Naive thymus-derived CD4-positive, alpha-beta T cell (primary cell): ENCODE data around the gene HNMT. TPM values are rescaled to one million over a fixed set of nuclear protein-coding genes. Genes with fewer than 3 reads are reported as not detected.

Experiments used
- ATAC-seq: fragments of 150-1000 bp; cut with Tn5 transposase; 2 replicates; pipeline ENCODE4 v1.10.0; 2021; ENCODE audit warnings: mild to moderate bottlenecking, moderate library complexity
- CTCF ChIA-PET: fragments of 350-600 bp; sonication (Branson Sonifier 250); formaldehyde crosslinking; loops from one replicate; lab custom pipeline; 2021; ENCODE audit warnings: antibody characterized with exemption; lab: Charles Lee
- POLR2A ChIA-PET: fragments of 350-600 bp; sonication (Branson Sonifier 250); formaldehyde crosslinking; loops from one replicate; lab custom pipeline; 2021; ENCODE audit warnings: antibody characterized with exemption, inconsistent platforms; lab: Charles Lee
- DNase-seq, 9 donors: peaks; one replicate each; pipeline versions ENCODE4 v3.0.0 to v3.0.0-alpha.2; 2020 to 2022; ENCODE audit warnings: mixed read lengths in 1 of 9
- H3K27ac ChIP-seq: one replicate; pipeline ENCODE4 v1.7.0; 2013; ENCODE audit warnings: mild to moderate bottlenecking, low read depth, low read length, moderate library complexity
- H3K27me3 ChIP-seq, 2 donors: one replicate each; pipeline ENCODE4 v1.7.0; 2013; ENCODE audit warnings: low read length in 2 of 2, mild to moderate bottlenecking in 2 of 2, moderate library complexity in 2 of 2; ENCODE audit not compliant: control insufficient read depth in 2 of 2, insufficient read depth in 2 of 2
- H3K36me3 ChIP-seq, 3 experiments: 1 replicate in 2 of 3; 2 replicates in 1 of 3; pipeline ENCODE4 v1.7.0; 2013; ENCODE audit warnings: low read length in 3 of 3, mild to moderate bottlenecking in 3 of 3, moderate library complexity in 1 of 3; ENCODE audit not compliant: insufficient read depth in 3 of 3, control insufficient read depth in 2 of 3
- H3K4me1 ChIP-seq, 2 donors: one replicate each; pipeline ENCODE4 v1.7.0; 2013; ENCODE audit warnings: low read length in 2 of 2, mild to moderate bottlenecking in 2 of 2, moderate library complexity in 1 of 2; ENCODE audit not compliant: control insufficient read depth in 2 of 2, insufficient read depth in 2 of 2
- H3K4me3 ChIP-seq: 2 replicates; pipeline ENCODE4 v1.7.0; 2013; ENCODE audit warnings: mild to moderate bottlenecking, low read length
- H3K9me3 ChIP-seq, 3 experiments: 1 replicate in 2 of 3; 2 replicates in 1 of 3; pipeline ENCODE4 v1.7.0; 2013; ENCODE audit warnings: low read length in 3 of 3; ENCODE audit not compliant: control insufficient read depth in 2 of 3
- H3K27ac Mint-ChIP-seq, 9 donors: one replicate each; pipeline ENCODE4 v1.8.0; 2020 to 2022; ENCODE audit warnings: mixed read lengths in 9 of 9, mild to moderate bottlenecking in 8 of 9, moderate library complexity in 5 of 9, inconsistent platforms in 2 of 9
- H3K27me3 Mint-ChIP-seq, 5 donors: one replicate each; pipeline ENCODE4 v1.8.0; 2021 to 2022; ENCODE audit warnings: mixed read lengths in 5 of 5, mild to moderate bottlenecking in 1 of 5
- H3K36me3 Mint-ChIP-seq, 5 donors: one replicate each; pipeline ENCODE4 v1.8.0; 2020 to 2022; ENCODE audit warnings: mixed read lengths in 5 of 5, mild to moderate bottlenecking in 3 of 5, inconsistent platforms in 1 of 5
- H3K4me1 Mint-ChIP-seq, 7 donors: one replicate each; pipeline ENCODE4 v1.8.0; 2020 to 2022; ENCODE audit warnings: mixed read lengths in 7 of 7, mild to moderate bottlenecking in 3 of 7, inconsistent platforms in 1 of 7
- H3K4me3 Mint-ChIP-seq, 10 donors: one replicate each; pipeline ENCODE4 v1.8.0; 2020 to 2022; ENCODE audit warnings: mild to moderate bottlenecking in 10 of 10, mixed read lengths in 10 of 10, moderate library complexity in 6 of 10, inconsistent platforms in 2 of 10
- H3K9me3 Mint-ChIP-seq, 11 donors: one replicate each; pipeline ENCODE4 v1.8.0; 2020 to 2022; ENCODE audit warnings: mixed read lengths in 11 of 11, mild to moderate bottlenecking in 4 of 11, inconsistent platforms in 1 of 11, moderate library complexity in 1 of 11
- intact Hi-C, 2 donors: fragments of 100-400 bp; cut with micrococcal nuclease; formaldehyde crosslinking; loops; one replicate each; pipeline ENCODE4 v1.15.1; 2023
- polyA plus RNA-seq, 2 donors: library from polyadenylated mRNA; unstranded; fragments of 300-500 nt; fragmentation: Illumina TruSeq; gene quantifications; one replicate each; pipeline ENCODE4 v1.2.3, GENCODE V29; 2021
- total RNA-seq, 6 experiments: library from RNA in 5 of 6; stranded (reverse) in 5 of 6; gene quantifications; 1 replicate in 5 of 6; 2 replicates in 1 of 6; pipeline ENCODE4 v1.2.3 and lab custom pipeline; 2021 to 2026

Gene HNMT
- total and polyA plus RNA-seq, 7 experiments from 2014 or later, result 1.1 to 7.5 (median 1.7) TPM; not detected in 3

DNA sequence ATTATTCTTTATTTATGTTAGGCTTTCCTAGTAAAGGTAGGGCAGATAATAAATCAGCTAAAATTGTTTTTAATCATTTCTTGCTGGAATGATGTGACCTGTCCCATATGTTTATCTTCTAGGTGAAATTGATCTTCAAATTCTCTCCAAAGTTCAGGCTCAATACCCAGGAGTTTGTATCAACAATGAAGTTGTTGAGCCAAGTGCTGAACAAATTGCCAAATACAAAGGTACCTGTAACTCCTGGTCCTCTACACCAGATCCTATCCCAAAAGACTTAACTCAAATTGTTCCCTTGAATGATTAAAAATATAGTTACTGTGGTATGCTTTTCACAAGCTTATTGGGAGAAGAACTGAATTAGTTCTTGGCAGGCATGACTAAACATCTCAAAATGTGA is 36.5 kb downstream of the HNMT start:
- DNase-seq (no peak), ATAC-seq (no peak)
- no peaks in the 10 kb centered on the region for H3K36me3 ChIP-seq
- H3K27ac Mint-ChIP-seq, result no peak overlapping the region
- no peaks in the 10 kb centered on the region for H3K9me3 ChIP-seq
- no peak overlapping the region for H3K4me3 Mint-ChIP-seq
- H3K4me3 ChIP-seq, result no peak overlapping the region
- no peak overlapping the region for H3K27ac ChIP-seq
- H3K27me3 Mint-ChIP-seq, result peaks cover 0 to 4% (median 0%) of the 10 kb centered on the region in 5 donors
- CTCF ChIA-PET, result no interaction called here
- H3K9me3 Mint-ChIP-seq, result peaks cover 0 to 5% (median 0%) of the 10 kb centered on the region in 11 donors
- no peaks in the 10 kb centered on the region for H3K36me3 Mint-ChIP-seq
- H3K4me1 ChIP-seq, result no peaks in the 10 kb centered on the region
- intact Hi-C loops, result no loop called here
- H3K27me3 ChIP-seq, result no peaks in the 10 kb centered on the region
- POLR2A ChIA-PET, result no interaction called here
- H3K4me1 Mint-ChIP-seq, result no peaks in the 10 kb centered on the region

DNA sequence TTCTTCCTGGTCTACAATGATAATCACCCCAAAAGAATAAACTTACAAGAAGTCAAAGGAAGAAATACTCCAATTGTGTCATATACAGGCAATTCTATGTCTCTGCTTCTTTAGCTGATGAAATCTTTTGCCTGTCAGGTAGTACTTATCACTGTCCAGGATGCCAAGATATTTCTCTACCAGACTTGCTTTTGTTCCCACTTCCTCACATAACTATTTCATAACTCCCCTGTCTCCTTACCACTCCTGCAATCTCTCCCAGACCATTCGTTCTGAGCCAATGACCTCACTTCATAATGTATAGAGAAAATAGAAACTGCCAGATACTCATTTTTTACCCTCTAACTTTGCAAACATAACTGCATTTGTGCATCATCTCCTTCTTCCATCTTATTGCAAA is 39.1 kb downstream of the HNMT start:
- no peak overlapping the region for H3K4me3 ChIP-seq
- no peak overlapping the region for H3K27ac ChIP-seq
- H3K4me1 ChIP-seq, result no peaks in the 10 kb centered on the region
- no peak overlapping the region for H3K4me3 Mint-ChIP-seq
- intact Hi-C loops, result no loop called here
- H3K36me3 Mint-ChIP-seq, result peaks cover 0 to 5% (median 0%) of the 10 kb centered on the region in 5 donors
- H3K27ac Mint-ChIP-seq, result no peak overlapping the region
- POLR2A ChIA-PET, result no interaction called here
- H3K27me3 Mint-ChIP-seq, result peaks cover 0 to 9% (median 0%) of the 10 kb centered on the region in 5 donors
- ATAC-seq (no peak), DNase-seq (no peak)
- H3K36me3 ChIP-seq, result no peaks in the 10 kb centered on the region
- no peaks in the 10 kb centered on the region for H3K27me3 ChIP-seq
- no peaks in the 10 kb centered on the region for H3K9me3 ChIP-seq
- peaks cover 0 to 8% (median 0%) of the 10 kb centered on the region in 11 donors for H3K9me3 Mint-ChIP-seq
- CTCF ChIA-PET, result interaction anchor here (0.6 kb wide), 1 partner anchor 63 kb away, joined by 4 read pairs; no protein-coding TSS in a partner anchor
- no peaks in the 10 kb centered on the region for H3K4me1 Mint-ChIP-seq

DNA sequence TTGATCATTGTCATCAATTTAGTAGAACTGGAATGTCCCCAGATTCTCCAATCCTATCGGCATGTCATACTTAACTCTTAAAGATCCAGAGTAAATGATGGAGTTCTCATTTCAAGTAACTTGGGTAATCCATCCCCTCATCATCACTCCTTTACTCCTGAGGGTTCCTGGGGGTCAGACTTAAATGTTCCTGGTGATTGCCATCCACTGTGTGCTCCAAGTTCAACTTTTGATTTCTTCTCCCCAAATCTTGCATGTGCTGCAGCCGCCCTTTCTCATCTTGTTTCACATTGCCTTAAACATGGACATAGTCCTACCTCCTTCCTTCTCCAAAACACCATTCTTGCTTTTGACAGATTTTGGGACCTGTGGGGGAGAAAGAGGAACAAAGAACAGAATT is 43.2 kb downstream of the HNMT start:
- no peak overlapping the region for H3K27ac ChIP-seq
- ATAC-seq (no peak), DNase-seq (no peak)
- Mint-ChIP-seq H3K4me1 (peaks cover 0 to 1% (median 0%) of the 10 kb centered on the region in 7 donors), H3K9me3 (peaks cover 0 to 12% (median 0%) of the 10 kb centered on the region in 11 donors), H3K27me3 (peaks cover 0 to 14% (median 0%) of the 10 kb centered on the region in 5 donors), H3K27ac (no peak overlapping the region), H3K4me3 (no peak overlapping the region), H3K36me3 (peaks cover 0 to 5% (median 0%) of the 10 kb centered on the region in 5 donors)
- H3K9me3 ChIP-seq, result no peaks in the 10 kb centered on the region
- no peaks in the 10 kb centered on the region for H3K4me1 ChIP-seq
- no peaks in the 10 kb centered on the region for H3K27me3 ChIP-seq
- CTCF ChIA-PET, result no interaction called here
- POLR2A ChIA-PET, result no interaction called here
- H3K4me3 ChIP-seq, result no peak overlapping the region
- intact Hi-C loops, result no loop called here
- no peaks in the 10 kb centered on the region for H3K36me3 ChIP-seq

DNA sequence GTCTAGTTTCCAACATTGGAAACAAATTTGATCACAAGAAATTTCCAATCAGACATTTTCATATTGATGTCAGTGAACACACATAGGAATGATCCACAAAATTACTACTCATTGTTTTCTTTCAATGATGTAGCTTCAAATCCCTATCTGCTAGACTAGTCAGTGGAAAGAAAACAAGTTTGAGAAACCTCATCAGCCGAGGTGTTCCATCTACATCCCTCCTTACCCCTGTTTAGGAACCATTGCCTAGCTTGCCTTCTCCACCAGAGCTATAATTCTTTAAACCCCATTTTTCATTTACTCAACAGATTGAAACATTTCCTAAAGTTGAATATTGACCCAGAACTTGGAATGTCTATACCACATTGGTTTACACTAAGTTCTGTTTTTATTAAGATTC is 45.3 kb downstream of the HNMT start:
- H3K9me3 Mint-ChIP-seq, result peaks cover 0 to 12% (median 0%) of the 10 kb centered on the region in 11 donors
- no peak overlapping the region for H3K4me3 ChIP-seq
- peaks cover 0 to 14% (median 0%) of the 10 kb centered on the region in 5 donors for H3K27me3 Mint-ChIP-seq
- H3K27ac ChIP-seq, result no peak overlapping the region
- DNase-seq (no peak), ATAC-seq (no peak)
- H3K36me3 Mint-ChIP-seq, result peaks cover 0 to 5% (median 0%) of the 10 kb centered on the region in 5 donors
- H3K36me3 ChIP-seq, result no peaks in the 10 kb centered on the region
- ChIA-PET POLR2A (no interaction called here), CTCF (interaction anchor here (0.6 kb wide), 2 partner anchors 19 to 431 kb away, joined by 3 read pairs; no protein-coding TSS in a partner anchor)
- no peaks in the 10 kb centered on the region for H3K9me3 ChIP-seq
- H3K4me1 ChIP-seq, result no peaks in the 10 kb centered on the region
- H3K27me3 ChIP-seq, result no peaks in the 10 kb centered on the region
- H3K4me3 Mint-ChIP-seq, result no peak overlapping the region
- intact Hi-C loops, result no loop called here
- H3K4me1 Mint-ChIP-seq, result peaks cover 0 to 1% (median 0%) of the 10 kb centered on the region in 7 donors
- no peak overlapping the region for H3K27ac Mint-ChIP-seq

DNA sequence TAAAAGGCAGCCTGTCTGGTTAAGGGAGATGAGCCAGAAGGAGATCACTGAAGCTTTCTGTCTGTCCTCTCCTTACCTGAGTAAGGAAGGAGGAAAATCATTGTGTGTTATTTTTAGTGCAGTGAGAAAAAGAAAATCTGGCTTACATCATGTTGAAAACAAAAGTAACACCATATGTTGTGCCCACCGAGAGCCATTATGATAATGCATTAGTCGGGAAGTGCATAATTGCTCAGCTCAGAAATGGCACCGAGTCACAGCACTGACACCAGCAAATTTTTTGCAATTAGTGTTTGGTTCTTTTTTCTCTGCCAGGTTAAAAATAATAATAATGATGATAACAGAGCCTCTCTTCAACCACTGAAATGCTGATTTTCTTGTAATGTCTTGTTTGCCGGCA is 46.6 kb downstream of the HNMT start:
- H3K27me3 Mint-ChIP-seq, result peaks cover 0 to 16% (median 0%) of the 10 kb centered on the region in 5 donors
- no peak overlapping the region for H3K27ac Mint-ChIP-seq
- H3K4me1 Mint-ChIP-seq, result peaks cover 0 to 1% (median 0%) of the 10 kb centered on the region in 7 donors
- CTCF ChIA-PET, result no interaction called here
- peaks cover 0 to 12% (median 0%) of the 10 kb centered on the region in 11 donors for H3K9me3 Mint-ChIP-seq
- Histone ChIP-seq H3K27me3 (no peaks in the 10 kb centered on the region), H3K4me3 (no peak overlapping the region), H3K27ac (no peak overlapping the region), H3K36me3 (no peaks in the 10 kb centered on the region), H3K4me1 (no peaks in the 10 kb centered on the region), H3K9me3 (no peaks in the 10 kb centered on the region)
- peaks cover 0 to 5% (median 0%) of the 10 kb centered on the region in 5 donors for H3K36me3 Mint-ChIP-seq
- DNase-seq, result no peak
- POLR2A ChIA-PET, result no interaction called here
- H3K4me3 Mint-ChIP-seq, result no peak overlapping the region
- intact Hi-C loops, result no loop called here
- ATAC-seq, result no peak

GRCh38 chr2:138012082-138012481 is 47.8 kb downstream of the HNMT start:
- Mint-ChIP-seq H3K9me3 (peaks cover 0 to 12% (median 0%) of the 10 kb centered on the region in 11 donors), H3K36me3 (peaks cover 0 to 5% (median 0%) of the 10 kb centered on the region in 5 donors), H3K4me1 (peaks cover 0 to 1% (median 0%) of the 10 kb centered on the region in 7 donors), H3K27ac (no peak overlapping the region), H3K27me3 (peaks cover 0 to 18% (median 0%) of the 10 kb centered on the region in 5 donors), H3K4me3 (no peak overlapping the region)
- H3K27me3 ChIP-seq, result no peaks in the 10 kb centered on the region
- H3K4me3 ChIP-seq, result no peak overlapping the region
- intact Hi-C loops, result no loop called here
- no peak for DNase-seq
- ChIA-PET POLR2A (no interaction called here), CTCF (interaction anchor here (0.7 kb wide), 1 partner anchor 56 kb away, joined by 4 read pairs; no protein-coding TSS in a partner anchor)
- ATAC-seq, result no peak
- H3K27ac ChIP-seq, result no peak overlapping the region
- H3K9me3 ChIP-seq, result no peaks in the 10 kb centered on the region
- no peaks in the 10 kb centered on the region for H3K36me3 ChIP-seq
- H3K4me1 ChIP-seq, result no peaks in the 10 kb centered on the region

DNA sequence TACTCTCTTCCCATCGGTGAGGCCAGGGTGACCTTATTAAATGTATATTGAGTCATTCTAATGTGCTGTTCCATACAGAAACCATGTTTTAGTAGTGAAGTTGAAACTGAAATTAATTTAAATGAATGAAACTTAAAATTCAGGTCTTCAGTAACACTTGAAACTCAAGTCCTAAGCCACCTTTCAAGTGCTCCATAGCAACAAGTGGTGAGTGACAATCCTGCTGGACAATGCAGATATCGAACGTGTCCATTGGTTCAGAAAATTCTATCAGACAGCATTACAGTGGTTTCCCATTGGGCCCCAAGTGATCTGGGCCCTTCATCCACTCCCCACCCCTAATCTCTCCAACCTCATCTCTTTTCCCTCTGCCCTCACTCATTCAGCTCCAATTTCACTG is 48.7 kb downstream of the HNMT start:
- Histone ChIP-seq H3K9me3 (no peaks in the 10 kb centered on the region), H3K4me1 (no peaks in the 10 kb centered on the region), H3K27ac (no peak overlapping the region), H3K36me3 (no peaks in the 10 kb centered on the region), H3K27me3 (no peaks in the 10 kb centered on the region), H3K4me3 (no peak overlapping the region)
- no peak overlapping the region for H3K27ac Mint-ChIP-seq
- DNase-seq (no peak), ATAC-seq (no peak)
- H3K36me3 Mint-ChIP-seq, result no peaks in the 10 kb centered on the region
- POLR2A ChIA-PET, result no interaction called here
- no peak overlapping the region for H3K4me3 Mint-ChIP-seq
- CTCF ChIA-PET, result no interaction called here
- peaks cover 0 to 14% (median 0%) of the 10 kb centered on the region in 5 donors for H3K27me3 Mint-ChIP-seq
- intact Hi-C loops, result no loop called here
- peaks cover 0 to 9% (median 0%) of the 10 kb centered on the region in 11 donors for H3K9me3 Mint-ChIP-seq
- H3K4me1 Mint-ChIP-seq, result peaks cover 0 to 1% (median 0%) of the 10 kb centered on the region in 7 donors
